Omental fat pad (tissue), 4 donors: Measurements from ENCODE around the gene CD2. TPM values are rescaled to one million over a fixed set of nuclear protein-coding genes. Genes with fewer than 3 reads are reported as not detected.

ENCODE experiments used
- ATAC-seq: fragments of 150-250 bp; one replicate; pipeline ENCODE4 v1.9.1; 2016; ENCODE audit warnings: mild to moderate bottlenecking, moderate library complexity; ENCODE audit not compliant: low FRiP score
- DNase-seq: peaks from one replicate; pipeline ENCODE4 v3.0.0-alpha.2; 2019; ENCODE audit warnings: low spot score
- CTCF ChIP-seq, 3 donors: fragments of 450-650 bp; IDR thresholded peaks; one replicate each; pipeline ENCODE4 v1.5.1; 2016 to 2017; ENCODE audit warnings: antibody characterized with exemption in 3 of 3, mild to moderate bottlenecking in 3 of 3, moderate library complexity in 2 of 3
- total RNA-seq, 4 donors: library from RNA; depleted of rRNA; stranded (reverse); fragments of >200 nt; gene quantifications; one replicate each; pipeline ENCODE4 v1.1.0, GENCODE V29; 2016

Gene CD2
- total RNA-seq, 4 donors from 2014 or later, result 1.8 to 3.4 (median 2.6) TPM

GRCh38 chr1:116764906-116765862, 11.0 kb downstream of the CD2 start:
- no peak for TF ChIP-seq CTCF (IDR thresholded peaks at IDR 0.05)
- no peak for DNase-seq
- no peak for ATAC-seq

GRCh38 chr1:116765962-116766361, 11.7 kb downstream of the CD2 start:
- ATAC-seq (no peak), DNase-seq (no peak)
- no peak for TF ChIP-seq CTCF (IDR thresholded peaks at IDR 0.05)

GRCh38 chr1:116766616-116767469, 12.6 kb downstream of the CD2 start:
- DNase-seq (no peak), ATAC-seq (no peak)
- TF ChIP-seq CTCF (IDR thresholded peaks at IDR 0.05), result no peak

- DNase-seq (no peak), ATAC-seq (no peak)
- no peak for TF ChIP-seq CTCF (IDR thresholded peaks at IDR 0.05)
Measured at GRCh38 chr1:116767782-116768382, 13.7 kb downstream of the CD2 start.

GRCh38 chr1:116768416-116769103, 14.3 kb downstream of the CD2 start:
- DNase-seq (no peak), ATAC-seq (no peak)
- TF ChIP-seq CTCF (IDR thresholded peaks at IDR 0.05), result no peak

DNA sequence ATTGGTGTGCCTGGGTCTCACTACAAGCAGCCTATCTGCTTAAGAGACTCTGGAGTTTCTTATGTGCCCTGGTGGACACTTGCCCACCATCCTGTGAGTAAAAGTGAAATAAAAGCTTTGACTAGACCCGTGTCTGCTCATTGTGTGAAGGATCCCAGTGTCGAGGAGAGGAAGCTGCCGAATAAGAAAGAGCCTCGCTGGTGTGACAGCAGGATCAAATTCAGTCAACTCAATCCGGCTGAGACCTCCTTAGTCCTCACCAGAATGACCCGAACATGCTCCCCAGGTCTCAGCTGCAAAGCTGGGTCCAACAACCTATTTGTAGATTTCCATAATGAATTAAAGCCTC, 14.8 kb downstream of the CD2 start:
- ATAC-seq, result no peak
- no peak for DNase-seq
- no peak for TF ChIP-seq CTCF (IDR thresholded peaks at IDR 0.05)
